ENCODE results near the gene CMYA5.

Gene CMYA5

DNA sequence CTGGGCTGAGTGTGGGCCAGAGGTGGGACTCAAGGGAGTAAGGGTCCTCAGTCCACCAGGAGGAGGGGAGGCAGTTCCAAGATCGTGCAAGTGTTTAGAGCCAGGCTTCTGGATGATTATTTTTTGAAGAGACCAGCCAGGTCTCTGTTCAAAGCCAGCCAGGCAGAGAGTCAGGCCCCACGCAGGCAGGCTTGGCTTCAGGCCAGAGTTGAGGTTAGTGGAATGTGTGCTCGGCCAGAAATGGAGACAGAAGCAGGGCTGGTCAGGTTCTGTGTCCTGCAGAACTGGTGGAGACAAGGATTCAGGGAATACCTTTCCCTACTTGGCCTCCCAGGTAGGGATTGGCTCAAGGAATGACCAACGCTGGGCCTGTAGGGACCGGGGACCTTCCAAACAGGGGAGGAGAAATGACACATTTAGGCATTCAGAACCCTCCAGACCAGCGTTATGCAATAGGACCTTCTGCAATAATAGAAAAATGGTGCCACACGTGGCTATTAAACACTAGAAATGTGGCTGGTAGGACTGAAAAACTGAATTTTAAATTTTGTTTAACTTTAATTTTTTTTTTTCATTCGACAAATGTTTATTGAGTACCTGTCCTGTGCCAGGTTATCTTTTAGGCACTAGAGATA, 106.2 kb downstream of the CMYA5 start:
- Histone ChIP-seq H3K9me3 (ENCODE audit: control insufficient read depth, insufficient read depth, low read length) (no peaks in the 10 kb centered on the region), H3K9ac (ENCODE audit: low read depth, low read length) (no peak overlapping the region), H3K27me3 (ENCODE audit: control insufficient read depth, insufficient read depth, low read length) (no peaks in the 10 kb centered on the region), H3K4me3 (ENCODE audit: low read depth, low read length) (no peak overlapping the region), H3K4me1 (ENCODE audit: control insufficient read depth, insufficient read depth, low read length) (no peaks in the 10 kb centered on the region), H3K36me3 (ENCODE audit: control insufficient read depth, insufficient read depth, low read length) (no peaks in the 10 kb centered on the region), H3K27ac (ENCODE audit: low read depth, low read length) (no peak overlapping the region)

DNA sequence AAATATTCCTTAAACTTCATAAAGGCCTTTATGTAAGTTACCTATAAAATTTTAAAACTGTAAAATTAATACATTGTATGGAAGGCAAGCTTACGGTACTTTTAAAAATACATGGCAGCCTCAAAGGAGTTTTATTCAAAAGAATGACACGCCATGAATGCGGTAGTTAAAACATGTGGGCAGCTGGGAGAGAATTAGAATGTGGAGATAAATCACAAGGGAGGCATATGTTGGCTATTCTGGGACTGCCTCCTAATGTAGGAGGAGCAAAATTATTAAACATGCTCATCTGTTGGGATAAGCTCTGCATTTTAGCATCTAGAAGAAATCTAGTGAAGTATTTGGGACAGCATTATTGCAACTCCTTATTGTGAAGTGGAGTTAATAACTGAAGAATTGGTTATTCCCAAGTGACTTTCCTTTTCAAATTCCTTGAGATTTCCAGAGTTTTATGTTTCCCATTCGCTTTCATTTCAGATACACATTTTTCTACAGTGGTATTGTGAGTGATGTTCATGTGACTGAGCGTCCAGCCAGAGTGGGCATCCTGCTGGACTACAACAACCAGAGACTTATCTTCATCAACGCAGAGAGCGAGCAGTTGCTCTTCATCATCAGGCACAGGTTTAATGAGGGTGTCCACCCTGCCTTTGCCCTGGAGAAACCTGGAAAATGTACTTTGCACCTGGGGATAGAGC, 109.4 kb downstream of the CMYA5 start:
- H3K36me3 ChIP-seq (ENCODE audit: control insufficient read depth, insufficient read depth, low read length) = no peaks in the 10 kb centered on the region
- H3K4me1 ChIP-seq (ENCODE audit: control insufficient read depth, insufficient read depth, low read length) = no peaks in the 10 kb centered on the region
- no peak overlapping the region for H3K27ac ChIP-seq (ENCODE audit: low read depth, low read length)
- no peaks in the 10 kb centered on the region for H3K27me3 ChIP-seq (ENCODE audit: control insufficient read depth, insufficient read depth, low read length)
- H3K9me3 ChIP-seq (ENCODE audit: control insufficient read depth, insufficient read depth, low read length) = no peaks in the 10 kb centered on the region
- H3K9ac ChIP-seq (ENCODE audit: low read depth, low read length) = no peak overlapping the region
- H3K4me3 ChIP-seq (ENCODE audit: low read depth, low read length) = no peak overlapping the region

DNA sequence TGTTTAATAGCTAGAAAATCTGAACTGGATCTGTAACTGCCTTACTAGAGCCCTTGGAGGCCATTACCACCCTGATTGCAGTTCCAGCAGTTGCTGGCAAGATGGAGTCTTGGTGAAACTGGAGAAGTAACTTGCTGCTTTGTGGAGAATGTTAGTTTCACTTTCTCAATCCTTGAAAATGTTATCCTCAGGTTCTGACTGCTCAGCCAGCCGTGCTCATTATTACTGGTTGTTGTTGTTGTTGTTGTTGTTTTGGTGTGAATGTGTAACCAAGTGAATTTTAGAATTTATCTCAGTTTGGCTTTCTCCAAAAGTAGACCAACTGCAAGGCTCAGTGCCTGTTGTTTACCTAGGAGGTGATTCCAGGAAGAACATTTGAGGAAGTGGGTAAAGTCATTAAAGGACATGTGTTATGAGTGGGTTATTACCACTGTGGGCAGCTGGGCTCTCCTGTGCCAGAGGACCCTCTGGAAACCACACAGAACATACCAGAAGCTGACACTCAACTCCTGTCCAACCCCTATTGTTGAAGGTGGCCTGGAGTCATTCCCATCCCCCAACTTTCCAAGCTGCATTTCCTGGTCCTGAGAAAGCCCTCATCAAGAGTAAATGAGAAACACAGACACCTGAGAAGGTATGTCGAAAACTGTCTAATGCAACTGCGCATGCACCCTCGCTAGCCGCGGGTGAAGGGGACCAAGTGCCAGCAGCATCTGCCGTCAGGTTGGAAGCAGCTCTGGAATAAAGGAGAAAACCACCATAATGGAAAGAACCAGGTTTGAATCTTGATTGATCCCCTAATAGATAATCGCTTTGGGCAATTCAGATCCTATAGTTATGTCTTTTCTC, 111.6 kb downstream of the CMYA5 start:
- Histone ChIP-seq H3K27me3 (ENCODE audit: control insufficient read depth, insufficient read depth, low read length) (no peaks in the 10 kb centered on the region), H3K27ac (ENCODE audit: low read depth, low read length) (no peak overlapping the region), H3K9ac (ENCODE audit: low read depth, low read length) (no peak overlapping the region), H3K4me1 (ENCODE audit: control insufficient read depth, insufficient read depth, low read length) (no peaks in the 10 kb centered on the region), H3K4me3 (ENCODE audit: low read depth, low read length) (no peak overlapping the region), H3K9me3 (ENCODE audit: control insufficient read depth, insufficient read depth, low read length) (no peaks in the 10 kb centered on the region), H3K36me3 (ENCODE audit: control insufficient read depth, insufficient read depth, low read length) (no peaks in the 10 kb centered on the region)

DNA sequence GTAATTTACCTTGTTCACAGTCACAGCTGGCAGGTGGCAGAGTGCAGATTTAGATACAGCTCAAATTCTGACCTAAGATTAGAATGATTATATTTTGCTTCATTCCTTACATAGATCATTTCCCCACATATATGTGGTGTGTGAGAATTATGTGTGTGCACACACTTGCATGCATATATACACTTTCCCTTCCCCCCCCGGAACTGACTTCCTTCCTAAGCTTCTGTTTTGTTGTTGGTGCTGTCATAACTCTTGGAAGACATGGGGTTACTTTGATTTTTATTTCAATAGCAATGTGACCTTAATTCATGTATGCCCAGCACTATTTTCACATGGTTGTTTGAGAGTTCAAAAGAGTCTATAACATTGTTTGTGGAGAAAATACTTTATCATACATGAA, 112.8 kb downstream of the CMYA5 start:
- Histone ChIP-seq H3K36me3 (ENCODE audit: control insufficient read depth, insufficient read depth, low read length) (no peaks in the 10 kb centered on the region), H3K27me3 (ENCODE audit: control insufficient read depth, insufficient read depth, low read length) (no peaks in the 10 kb centered on the region), H3K4me1 (ENCODE audit: control insufficient read depth, insufficient read depth, low read length) (no peaks in the 10 kb centered on the region), H3K27ac (ENCODE audit: low read depth, low read length) (no peak overlapping the region), H3K4me3 (ENCODE audit: low read depth, low read length) (no peak overlapping the region), H3K9ac (ENCODE audit: low read depth, low read length) (no peak overlapping the region), H3K9me3 (ENCODE audit: control insufficient read depth, insufficient read depth, low read length) (no peaks in the 10 kb centered on the region)

DNA sequence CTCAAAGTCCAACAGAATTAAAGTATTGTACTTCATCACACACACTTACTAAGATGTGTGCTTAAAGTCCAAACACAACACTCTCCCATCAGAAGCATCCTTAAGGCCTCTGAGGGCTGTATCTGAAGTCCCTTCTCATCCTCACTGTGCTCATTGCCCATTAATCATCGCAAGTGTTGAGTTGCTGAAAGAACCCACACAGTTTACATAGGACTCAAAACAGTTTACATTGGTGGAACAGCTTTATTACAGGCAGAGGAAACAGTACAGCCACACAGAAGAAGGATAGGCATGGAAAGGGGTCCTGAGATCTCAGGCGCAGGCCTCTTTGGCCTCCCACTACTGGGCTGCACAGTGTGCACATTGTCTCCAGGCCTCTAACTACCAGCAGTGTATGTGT, 113.4 kb downstream of the CMYA5 start:
- Histone ChIP-seq H3K4me3 (ENCODE audit: low read depth, low read length) (no peak overlapping the region), H3K4me1 (ENCODE audit: control insufficient read depth, insufficient read depth, low read length) (no peaks in the 10 kb centered on the region), H3K9me3 (ENCODE audit: control insufficient read depth, insufficient read depth, low read length) (no peaks in the 10 kb centered on the region), H3K36me3 (ENCODE audit: control insufficient read depth, insufficient read depth, low read length) (no peaks in the 10 kb centered on the region), H3K27ac (ENCODE audit: low read depth, low read length) (no peak overlapping the region), H3K27me3 (ENCODE audit: control insufficient read depth, insufficient read depth, low read length) (no peaks in the 10 kb centered on the region), H3K9ac (ENCODE audit: low read depth, low read length) (no peak overlapping the region)

DNA sequence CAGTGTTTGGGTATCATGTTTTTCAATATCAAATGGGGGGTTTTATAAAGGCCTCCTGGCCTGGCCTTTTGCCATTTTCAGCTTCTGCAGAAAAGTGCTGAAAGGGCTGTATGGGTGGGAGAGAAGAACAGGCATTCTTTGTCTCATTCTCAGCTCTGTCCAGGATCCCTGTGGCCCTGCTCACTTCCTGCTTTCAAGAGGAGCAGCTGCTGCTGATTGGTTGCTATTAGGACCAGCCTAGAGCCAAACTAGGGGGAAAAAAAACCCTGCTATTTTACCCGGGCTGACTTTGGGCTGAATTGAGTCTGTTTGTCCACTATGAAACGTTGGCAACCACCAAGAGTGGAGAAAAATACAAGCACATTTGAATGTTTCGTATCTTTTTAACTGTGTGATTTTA, 117.1 kb downstream of the CMYA5 start:
- Histone ChIP-seq H3K4me3 (ENCODE audit: low read depth, low read length) (no peak overlapping the region), H3K9me3 (ENCODE audit: control insufficient read depth, insufficient read depth, low read length) (no peaks in the 10 kb centered on the region), H3K27ac (ENCODE audit: low read depth, low read length) (no peak overlapping the region), H3K36me3 (ENCODE audit: control insufficient read depth, insufficient read depth, low read length) (no peaks in the 10 kb centered on the region), H3K4me1 (ENCODE audit: control insufficient read depth, insufficient read depth, low read length) (no peaks in the 10 kb centered on the region), H3K27me3 (ENCODE audit: control insufficient read depth, insufficient read depth, low read length) (no peaks in the 10 kb centered on the region), H3K9ac (ENCODE audit: low read depth, low read length) (no peak overlapping the region)

DNA sequence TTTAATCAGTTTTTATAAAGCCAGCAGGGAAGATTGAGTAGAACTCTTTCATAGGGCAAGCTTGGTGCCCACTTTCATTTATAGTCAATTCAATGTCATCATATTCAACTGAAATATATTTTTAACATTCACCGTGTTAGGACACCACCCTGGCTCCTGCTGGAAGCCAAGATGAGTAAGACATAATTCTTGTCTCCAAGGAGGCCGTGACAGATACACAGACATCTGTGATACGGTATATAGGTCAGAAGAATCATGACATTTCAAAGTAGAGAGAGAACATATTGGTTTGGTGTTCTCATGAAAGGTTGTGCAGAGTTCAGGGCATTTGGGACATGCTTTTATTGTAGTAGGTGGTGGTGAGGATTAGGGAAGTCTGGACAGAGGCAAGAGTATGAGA, 120.1 kb downstream of the CMYA5 start:
- Histone ChIP-seq H3K27me3 (ENCODE audit: control insufficient read depth, insufficient read depth, low read length) (no peaks in the 10 kb centered on the region), H3K27ac (ENCODE audit: low read depth, low read length) (no peak overlapping the region), H3K9me3 (ENCODE audit: control insufficient read depth, insufficient read depth, low read length) (no peaks in the 10 kb centered on the region), H3K36me3 (ENCODE audit: control insufficient read depth, insufficient read depth, low read length) (no peaks in the 10 kb centered on the region), H3K4me1 (ENCODE audit: control insufficient read depth, insufficient read depth, low read length) (no peaks in the 10 kb centered on the region), H3K4me3 (ENCODE audit: low read depth, low read length) (no peak overlapping the region), H3K9ac (ENCODE audit: low read depth, low read length) (no peak overlapping the region)

DNA sequence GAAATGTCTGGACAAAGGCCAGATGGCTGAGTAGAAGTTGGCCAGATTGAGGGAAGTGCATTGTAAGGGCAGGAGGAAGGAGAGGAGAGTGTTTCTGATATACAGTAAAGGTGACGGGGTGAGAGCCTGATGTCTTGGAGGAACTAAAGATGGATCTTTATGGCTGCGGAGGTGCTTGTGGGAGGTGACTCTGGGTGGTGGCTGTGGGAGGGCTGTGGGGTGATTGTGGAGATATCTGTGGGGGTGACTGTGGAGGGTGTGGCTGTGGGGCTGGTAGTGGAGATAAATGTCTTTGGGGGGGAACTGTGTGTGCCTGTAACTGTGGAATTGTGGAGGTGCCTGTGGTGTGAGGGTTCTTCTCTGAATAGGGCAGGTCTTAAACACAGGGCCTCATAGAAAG, 121.4 kb downstream of the CMYA5 start:
- no peaks in the 10 kb centered on the region for H3K27me3 ChIP-seq (ENCODE audit: control insufficient read depth, insufficient read depth, low read length)
- H3K27ac ChIP-seq (ENCODE audit: low read depth, low read length) = no peak overlapping the region
- no peaks in the 10 kb centered on the region for H3K36me3 ChIP-seq (ENCODE audit: control insufficient read depth, insufficient read depth, low read length)
- H3K9ac ChIP-seq (ENCODE audit: low read depth, low read length) = no peak overlapping the region
- no peak overlapping the region for H3K4me3 ChIP-seq (ENCODE audit: low read depth, low read length)
- no peaks in the 10 kb centered on the region for H3K9me3 ChIP-seq (ENCODE audit: control insufficient read depth, insufficient read depth, low read length)
- H3K4me1 ChIP-seq (ENCODE audit: control insufficient read depth, insufficient read depth, low read length) = no peaks in the 10 kb centered on the region

DNA sequence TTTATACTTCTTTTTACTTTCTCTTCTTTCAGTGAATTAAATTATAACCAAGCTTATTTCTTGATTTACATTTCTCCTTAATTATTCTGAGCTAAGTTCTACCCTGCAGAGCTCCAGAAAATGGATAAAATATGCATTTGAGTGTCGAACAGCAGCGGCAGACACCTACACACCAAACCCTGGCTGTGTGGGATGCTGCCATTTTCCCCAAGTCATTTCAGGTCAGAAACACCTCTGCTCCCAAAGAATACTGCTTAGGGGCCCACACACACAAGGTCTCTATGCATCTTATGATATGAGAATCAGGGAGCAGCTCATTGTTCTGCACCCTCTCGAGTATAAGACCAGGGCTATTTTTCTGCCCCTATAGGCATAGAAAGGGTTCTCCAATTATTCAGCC, 122.3 kb downstream of the CMYA5 start:
- Histone ChIP-seq H3K4me1 (ENCODE audit: control insufficient read depth, insufficient read depth, low read length) (no peaks in the 10 kb centered on the region), H3K9me3 (ENCODE audit: control insufficient read depth, insufficient read depth, low read length) (no peaks in the 10 kb centered on the region), H3K4me3 (ENCODE audit: low read depth, low read length) (no peak overlapping the region), H3K27me3 (ENCODE audit: control insufficient read depth, insufficient read depth, low read length) (no peaks in the 10 kb centered on the region), H3K9ac (ENCODE audit: low read depth, low read length) (no peak overlapping the region), H3K36me3 (ENCODE audit: control insufficient read depth, insufficient read depth, low read length) (no peaks in the 10 kb centered on the region), H3K27ac (ENCODE audit: low read depth, low read length) (no peak overlapping the region)

DNA sequence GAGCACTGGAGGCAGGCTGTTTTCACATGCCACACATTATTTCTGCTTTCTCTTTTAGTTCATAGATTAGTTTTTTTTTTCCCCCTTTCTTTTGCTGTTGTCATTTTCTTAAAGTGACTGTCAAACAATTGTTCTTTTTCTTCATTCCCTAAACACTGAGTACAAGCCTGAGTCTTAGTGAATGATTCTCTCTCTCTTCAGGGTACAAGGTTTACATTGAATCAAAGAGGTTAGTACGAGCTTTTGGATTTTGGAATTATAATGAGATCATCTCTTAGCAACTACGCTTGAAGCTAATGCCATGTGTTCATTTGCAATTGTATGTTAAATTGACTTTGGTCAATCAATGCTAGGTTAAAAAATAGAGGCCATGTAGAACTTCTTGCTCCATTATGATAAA, 125.1 kb downstream of the CMYA5 start:
- H3K27me3 ChIP-seq (ENCODE audit: control insufficient read depth, insufficient read depth, low read length) = no peaks in the 10 kb centered on the region
- no peak overlapping the region for H3K4me3 ChIP-seq (ENCODE audit: low read depth, low read length)
- no peaks in the 10 kb centered on the region for H3K36me3 ChIP-seq (ENCODE audit: control insufficient read depth, insufficient read depth, low read length)
- no peaks in the 10 kb centered on the region for H3K4me1 ChIP-seq (ENCODE audit: control insufficient read depth, insufficient read depth, low read length)
- no peaks in the 10 kb centered on the region for H3K9me3 ChIP-seq (ENCODE audit: control insufficient read depth, insufficient read depth, low read length)
- H3K27ac ChIP-seq (ENCODE audit: low read depth, low read length) = no peak overlapping the region
- H3K9ac ChIP-seq (ENCODE audit: low read depth, low read length) = no peak overlapping the region

DNA sequence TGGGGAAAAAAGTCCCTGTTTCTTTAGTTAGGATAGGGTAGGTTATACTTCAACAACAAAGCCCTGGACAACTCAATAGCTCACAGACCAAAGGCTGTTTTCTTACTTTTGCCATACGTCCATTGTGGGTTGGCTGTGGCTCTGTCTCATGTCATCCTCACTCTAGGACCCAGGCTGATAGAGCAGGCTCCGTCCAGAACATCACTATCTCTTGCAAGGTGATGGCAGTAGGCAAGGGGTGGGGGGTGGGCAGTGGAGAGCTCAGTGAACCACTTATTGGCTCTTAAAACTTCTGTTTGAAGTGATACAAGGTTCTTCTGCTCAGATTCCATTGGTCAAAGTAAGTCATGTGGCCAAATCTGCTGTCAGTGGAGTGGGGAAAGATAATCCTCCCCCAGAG, 126.4 kb downstream of the CMYA5 start:
- H3K27ac ChIP-seq (ENCODE audit: low read depth, low read length) = no peak overlapping the region
- H3K36me3 ChIP-seq (ENCODE audit: control insufficient read depth, insufficient read depth, low read length) = no peaks in the 10 kb centered on the region
- no peaks in the 10 kb centered on the region for H3K4me1 ChIP-seq (ENCODE audit: control insufficient read depth, insufficient read depth, low read length)
- H3K4me3 ChIP-seq (ENCODE audit: low read depth, low read length) = no peak overlapping the region
- H3K9ac ChIP-seq (ENCODE audit: low read depth, low read length) = no peak overlapping the region
- no peaks in the 10 kb centered on the region for H3K9me3 ChIP-seq (ENCODE audit: control insufficient read depth, insufficient read depth, low read length)
- no peaks in the 10 kb centered on the region for H3K27me3 ChIP-seq (ENCODE audit: control insufficient read depth, insufficient read depth, low read length)

All from HUES48 (cell line).